ENCODE results near the gene CYP4A22.
A peak's percentile ranks its signal among the peaks of the same experiment; 100 is the strongest.

Gene CYP4A22

GRCh38 chr1:47160716-47161115, 23.5 kb downstream of the CYP4A22 start:
- no peak for DNase-seq

- no peak for DNase-seq
Observed at GRCh38 chr1:47161298-47162040, 24.2 kb downstream of the CYP4A22 start.

- no peak for DNase-seq
Observed at GRCh38 chr1:47164552-47164951, 27.3 kb downstream of the CYP4A22 start.

GRCh38 chr1:47172782-47173181, 35.5 kb downstream of the CYP4A22 start:
- DNase-seq, result no peak

- DNase-seq, result no peak
Observed at GRCh38 chr1:47174656-47175020, 37.4 kb downstream of the CYP4A22 start.

GRCh38 chr1:47175227-47175934, 38.1 kb downstream of the CYP4A22 start:
- DNase-seq, result peak; percentile 47

GRCh38 chr1:47178020-47178419, 40.8 kb downstream of the CYP4A22 start:
- DNase-seq, result no peak

GRCh38 chr1:47178654-47179016, 41.4 kb downstream of the CYP4A22 start:
- no peak for DNase-seq

- peak; percentile 94 for DNase-seq
Observed at GRCh38 chr1:47179017-47179987, 42.1 kb downstream of the CYP4A22 start.

GRCh38 chr1:47179988-47180563, 42.8 kb downstream of the CYP4A22 start:
- DNase-seq, result no peak

GRCh38 chr1:47180603-47181094, 43.4 kb downstream of the CYP4A22 start:
- DNase-seq, result no peak

GRCh38 chr1:47181095-47181954, 44.1 kb downstream of the CYP4A22 start:
- DNase-seq, result no peak

- DNase-seq, result no peak
Observed at GRCh38 chr1:47181955-47182675, 44.9 kb downstream of the CYP4A22 start.

- no peak for DNase-seq
Observed at GRCh38 chr1:47182676-47183235, 45.5 kb downstream of the CYP4A22 start.

- DNase-seq, result no peak
Observed at GRCh38 chr1:47183308-47184089, 46.3 kb downstream of the CYP4A22 start.

- DNase-seq, result no peak
Observed at GRCh38 chr1:47184090-47184821, 47.0 kb downstream of the CYP4A22 start.

GRCh38 chr1:47184822-47185677, 47.8 kb downstream of the CYP4A22 start:
- DNase-seq, result no peak

All from fibroblast of skin of right quadriceps (primary cell).